Endothelial cell of umbilical vein (primary cell): ENCODE measurements around the gene KRTAP10-8. TPM values are rescaled to one million over a fixed set of nuclear protein-coding genes. Genes with fewer than 3 reads are reported as not detected.

Experiments
- BruUV-seq: library from RNA; stranded (reverse); fragments of 400-500 nt; replicated peaks from 2 replicates; lab custom pipeline; 2021; lab: Mats Ljungman, UMichigan
- CTCF ChIA-PET: fragments of 300-600, 350-600 bp; sonication (Branson Sonifier 250); formaldehyde crosslinking; loops from one replicate; lab custom pipeline; 2021; ENCODE audit warnings: antibody characterized with exemption, inconsistent platforms; lab: Charles Lee
- POLR2A ChIA-PET: fragments of 300-600, 350-600 bp; sonication (Branson Sonifier 250); formaldehyde crosslinking; loops from one replicate; lab custom pipeline; 2021; ENCODE audit warnings: antibody characterized with exemption, inconsistent platforms; lab: Charles Lee
- DNase-seq: peaks from one replicate; pipeline ENCODE4 v3.0.0-alpha.2; 2011; ENCODE audit warnings: low read depth, low spot score
- FAIRE-seq: peaks from 2 replicates; lab custom pipeline; 2011; peaks lifted over from hg19 to GRCh38; lab: Jason Lieb, UNC
- H2AFZ ChIP-seq: 2 replicates; pipeline ENCODE4 v1.6.0; 2012; ENCODE audit warnings: low read depth, low read length, control low read depth, inconsistent platforms
- H3K27ac ChIP-seq: 2 replicates; pipeline ENCODE4 v1.5.1; 2011; ENCODE audit warnings: low read depth, mild to moderate bottlenecking, control low read depth, low read length, moderate library complexity; ENCODE audit not compliant: insufficient read depth
- H3K27me3 ChIP-seq, 2 experiments: 2 replicates each; pipeline versions ENCODE4 v1.6.0 to v1.6.1; 2011; ENCODE audit warnings: low read length in 2 of 2, mixed read lengths in 1 of 2; ENCODE audit not compliant: control insufficient read depth in 2 of 2, insufficient read depth in 2 of 2
- H3K36me3 ChIP-seq, 2 experiments: 2 replicates in 1 of 2; 3 replicates in 1 of 2; pipeline ENCODE4 v1.5.1; 2011; ENCODE audit warnings: low read length in 2 of 2, mild to moderate bottlenecking in 1 of 2, moderate library complexity in 1 of 2; ENCODE audit not compliant: control insufficient read depth in 2 of 2, insufficient read depth in 2 of 2; ENCODE audit errors: extremely low read depth in 1 of 2
- H3K4me1 ChIP-seq: 3 replicates; pipeline ENCODE4 v1.5.1; 2011; ENCODE audit warnings: mild to moderate bottlenecking, low read length; ENCODE audit not compliant: control insufficient read depth, insufficient read depth; ENCODE audit errors: extremely low read depth
- H3K4me2 ChIP-seq: 2 replicates; pipeline ENCODE4 v1.6.1; 2011; ENCODE audit warnings: low read length, control low read depth, mixed read lengths; ENCODE audit not compliant: insufficient read depth
- H3K4me3 ChIP-seq, 3 experiments: fragments of 200-600 bp in 1 of 3; sonication (generic), shearing (Covaris generic) in 1 of 3; replicated peaks in 1 of 3; 2 replicates each; pipeline ENCODE4 v1.5.1; 2011 to 2016; ENCODE audit warnings: control low read depth in 3 of 3, low read length in 3 of 3, mild to moderate bottlenecking in 2 of 3, inconsistent platforms in 1 of 3, low read depth in 1 of 3, moderate library complexity in 1 of 3; ENCODE audit not compliant: insufficient read depth in 1 of 3
- H3K79me2 ChIP-seq: 2 replicates; pipeline ENCODE4 v1.6.0; 2012; ENCODE audit warnings: low read length, inconsistent platforms; ENCODE audit not compliant: control insufficient read depth, insufficient read depth
- H3K9ac ChIP-seq: replicated peaks from 2 replicates; pipeline ENCODE3; 2011; ENCODE audit warnings: low read length, control low read depth; ENCODE audit not compliant: insufficient read depth; ENCODE audit errors: extremely low read depth
- H3K9me1 ChIP-seq: replicated peaks from 3 replicates; pipeline ENCODE4 v1.6.0; 2011; ENCODE audit warnings: mild to moderate bottlenecking, low read length; ENCODE audit not compliant: control insufficient read depth, insufficient read depth; ENCODE audit errors: extremely low read depth
- H3K9me3 ChIP-seq: replicated peaks from 2 replicates; pipeline ENCODE4 v1.5.1; 2012; ENCODE audit warnings: low read length, inconsistent platforms; ENCODE audit not compliant: control insufficient read depth, insufficient read depth
- H4K20me1 ChIP-seq: replicated peaks from 2 replicates; pipeline ENCODE3; 2011; ENCODE audit warnings: mild to moderate bottlenecking, low read length; ENCODE audit not compliant: control insufficient read depth, insufficient read depth; ENCODE audit errors: extremely low read depth
- EZH2 ChIP-seq: IDR thresholded peaks from 2 replicates; pipeline ENCODE4 v1.6.1; 2012; ENCODE audit warnings: borderline replicate concordance, low read depth, mild to moderate bottlenecking, moderate library complexity, low read length, inconsistent platforms; ENCODE audit not compliant: severe bottlenecking
- FOS ChIP-seq: IDR thresholded peaks from 2 replicates; pipeline ENCODE4 v1.6.1; 2011; ENCODE audit warnings: mild to moderate bottlenecking, low read length, moderate library complexity, borderline replicate concordance; ENCODE audit not compliant: insufficient read depth
- GATA2 ChIP-seq: IDR thresholded peaks from 2 replicates; pipeline ENCODE4 v1.7.0; 2011; ENCODE audit warnings: low read depth, mild to moderate bottlenecking, moderate library complexity, mixed read lengths, low read length; ENCODE audit not compliant: insufficient read length, insufficient read depth
- JUN ChIP-seq: IDR thresholded peaks from 2 replicates; pipeline ENCODE4 v1.6.1; 2011; ENCODE audit warnings: borderline replicate concordance, low read depth; ENCODE audit not compliant: insufficient read length, insufficient read depth
- MYC ChIP-seq: IDR thresholded peaks from one replicate; pipeline ENCODE4 v1.6.1; 2011; ENCODE audit warnings: mild to moderate bottlenecking, low read depth, low read length
- POLR2A ChIP-seq: IDR thresholded peaks from 2 replicates; pipeline ENCODE4 v1.6.1; 2012; ENCODE audit warnings: low read depth, mild to moderate bottlenecking, control low read depth, low read length
- POLR2AphosphoS5 ChIP-seq: IDR thresholded peaks from 2 replicates; pipeline ENCODE4 v1.6.1; 2012; ENCODE audit warnings: low read depth, mild to moderate bottlenecking, control low read depth, low read length, moderate library complexity; ENCODE audit not compliant: insufficient read depth
- dilution Hi-C: fragments of 300-500 bp; cut with MboI; formaldehyde crosslinking; loops from one replicate; pipeline ENCODE4 v1.15.0; 2019; ENCODE audit warnings: low sequenced_read_pairs; ENCODE audit not compliant: extremely low pct_ligation_motif_present
- intact Hi-C: fragments of 100-400 bp; cut with micrococcal nuclease; formaldehyde crosslinking; loops from one replicate; pipeline ENCODE4 v1.10.0; 2022
- polyA plus RNA-seq, 4 experiments: library from polyadenylated mRNA; depleted of rRNA in 3 of 4; stranded (reverse) in 3 of 4; unstranded in 1 of 4; fragments of >200 nt; gene quantifications; 2 replicates each; pipeline versions ENCODE4 v1.2.1 to v1.2.3, GENCODE V29; 2011 to 2012; ENCODE audit warnings: missing spikeins in 1 of 4
- total RNA-seq: library from RNA; stranded (reverse); gene quantifications from 2 replicates; pipeline ENCODE4 v1.2.3, GENCODE V29; 2021
- TF ChIP-seq, protein P1 (sequence below): IDR thresholded peaks from 2 replicates; pipeline ENCODE4 v1.6.1; 2011; ENCODE audit not compliant: insufficient read depth, insufficient read length
- TF ChIP-seq, protein P2 (sequence below), 2 donors: IDR thresholded peaks; 1 replicate in 1 of 2; 2 replicates in 1 of 2; pipeline ENCODE4 v1.5.1; 2011; ENCODE audit warnings: low read length in 2 of 2, mild to moderate bottlenecking in 2 of 2, moderate library complexity in 2 of 2, control low read depth in 1 of 2, inconsistent platforms in 1 of 2, low read depth in 1 of 2; ENCODE audit not compliant: insufficient read depth in 1 of 2; ENCODE audit errors: extremely low read depth in 1 of 2

KRTAP10-8 gene
- total and polyA plus RNA-seq, 2 donors (not counting 3 experiments of a cell fraction or from before 2014, with no cell fraction given) = not detected

DNA sequence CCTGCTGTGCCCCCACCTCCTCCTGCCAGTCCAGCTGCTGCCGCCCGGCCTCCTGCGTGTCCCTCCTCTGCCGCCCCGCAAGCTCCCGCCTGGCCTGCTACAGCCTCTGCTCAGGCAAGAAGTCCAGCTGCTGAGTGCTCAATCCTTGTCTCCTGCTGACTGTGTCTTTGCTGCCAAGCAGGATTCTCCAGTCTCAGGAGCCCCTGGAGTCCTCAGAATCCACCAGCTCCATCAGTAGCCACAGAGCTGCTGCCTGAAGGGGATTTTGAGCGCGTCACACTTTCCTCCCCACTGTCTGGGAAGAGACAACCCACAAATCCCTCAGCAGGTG is 35.3 kb downstream of the KRTAP10-8 start:
- Histone ChIP-seq H3K36me3 (no peaks in the 10 kb centered on the region), H3K27me3 (no peaks in the 10 kb centered on the region), H3K27ac (no peak overlapping the region), H3K4me1 (no peaks in the 10 kb centered on the region), H3K9me3 (no peaks in the 10 kb centered on the region), H3K9ac (no peak overlapping the region), H2AFZ (no peak overlapping the region), H3K79me2 (no peaks in the 10 kb centered on the region), H3K4me2 (no peak overlapping the region), H3K4me3 (no peak overlapping the region), H4K20me1 (no peaks in the 10 kb centered on the region), H3K9me1 (no peaks in the 10 kb centered on the region)
- ChIA-PET CTCF (no interaction called here), POLR2A (no interaction called here)
- BruUV-seq = no TSS peak
- DNase-seq (no peak), FAIRE-seq (no peak)
- dilution Hi-C loops (no loop called here), intact Hi-C loops (no loop called here)
- TF ChIP-seq EZH2 (no peak), GATA2 (no peak), POLR2AphosphoS5 (no peak), FOS (no peak), JUN (no peak), MYC (no peak), POLR2A (no peak)
- TF ChIP-seq, protein P1, sequence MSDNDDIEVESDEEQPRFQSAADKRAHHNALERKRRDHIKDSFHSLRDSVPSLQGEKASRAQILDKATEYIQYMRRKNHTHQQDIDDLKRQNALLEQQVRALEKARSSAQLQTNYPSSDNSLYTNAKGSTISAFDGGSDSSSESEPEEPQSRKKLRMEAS = no peak
- TF ChIP-seq, protein P2, sequence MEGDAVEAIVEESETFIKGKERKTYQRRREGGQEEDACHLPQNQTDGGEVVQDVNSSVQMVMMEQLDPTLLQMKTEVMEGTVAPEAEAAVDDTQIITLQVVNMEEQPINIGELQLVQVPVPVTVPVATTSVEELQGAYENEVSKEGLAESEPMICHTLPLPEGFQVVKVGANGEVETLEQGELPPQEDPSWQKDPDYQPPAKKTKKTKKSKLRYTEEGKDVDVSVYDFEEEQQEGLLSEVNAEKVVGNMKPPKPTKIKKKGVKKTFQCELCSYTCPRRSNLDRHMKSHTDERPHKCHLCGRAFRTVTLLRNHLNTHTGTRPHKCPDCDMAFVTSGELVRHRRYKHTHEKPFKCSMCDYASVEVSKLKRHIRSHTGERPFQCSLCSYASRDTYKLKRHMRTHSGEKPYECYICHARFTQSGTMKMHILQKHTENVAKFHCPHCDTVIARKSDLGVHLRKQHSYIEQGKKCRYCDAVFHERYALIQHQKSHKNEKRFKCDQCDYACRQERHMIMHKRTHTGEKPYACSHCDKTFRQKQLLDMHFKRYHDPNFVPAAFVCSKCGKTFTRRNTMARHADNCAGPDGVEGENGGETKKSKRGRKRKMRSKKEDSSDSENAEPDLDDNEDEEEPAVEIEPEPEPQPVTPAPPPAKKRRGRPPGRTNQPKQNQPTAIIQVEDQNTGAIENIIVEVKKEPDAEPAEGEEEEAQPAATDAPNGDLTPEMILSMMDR (IDR thresholded peaks at IDR 0.05; ENCODE audit: extremely low read depth in 1 of 2, insufficient read depth in 1 of 2, low read depth in 1 of 2, low read length in 2 of 2) = no peak
